Omental fat pad (tissue), 4 donors: Measurements from ENCODE around the gene ATG10. TPM values are rescaled to one million over a fixed set of nuclear protein-coding genes. Genes with fewer than 3 reads are reported as not detected.

ENCODE experiments used
- ATAC-seq: fragments of 150-250 bp; one replicate; pipeline ENCODE4 v1.9.1; 2016; ENCODE audit warnings: mild to moderate bottlenecking, moderate library complexity; ENCODE audit not compliant: low FRiP score
- DNase-seq: peaks from one replicate; pipeline ENCODE4 v3.0.0-alpha.2; 2019; ENCODE audit warnings: low spot score
- total RNA-seq, 4 donors: library from RNA; depleted of rRNA; stranded (reverse); fragments of >200 nt; gene quantifications; one replicate each; pipeline ENCODE4 v1.1.0, GENCODE V29; 2016
- TF ChIP-seq, protein P1 (sequence below), 3 donors: fragments of 450-650 bp; IDR thresholded peaks; one replicate each; pipeline ENCODE4 v1.5.1; 2016 to 2017; ENCODE audit warnings: antibody characterized with exemption in 3 of 3, mild to moderate bottlenecking in 3 of 3, moderate library complexity in 2 of 3

The ATG10 gene
- total RNA-seq, 4 donors from 2014 or later: 2.4 to 18.4 (median 5.2) TPM

GRCh38 chr5:82208371-82208770 is 236.5 kb downstream of the ATG10 start:
- TF ChIP-seq, protein P1, sequence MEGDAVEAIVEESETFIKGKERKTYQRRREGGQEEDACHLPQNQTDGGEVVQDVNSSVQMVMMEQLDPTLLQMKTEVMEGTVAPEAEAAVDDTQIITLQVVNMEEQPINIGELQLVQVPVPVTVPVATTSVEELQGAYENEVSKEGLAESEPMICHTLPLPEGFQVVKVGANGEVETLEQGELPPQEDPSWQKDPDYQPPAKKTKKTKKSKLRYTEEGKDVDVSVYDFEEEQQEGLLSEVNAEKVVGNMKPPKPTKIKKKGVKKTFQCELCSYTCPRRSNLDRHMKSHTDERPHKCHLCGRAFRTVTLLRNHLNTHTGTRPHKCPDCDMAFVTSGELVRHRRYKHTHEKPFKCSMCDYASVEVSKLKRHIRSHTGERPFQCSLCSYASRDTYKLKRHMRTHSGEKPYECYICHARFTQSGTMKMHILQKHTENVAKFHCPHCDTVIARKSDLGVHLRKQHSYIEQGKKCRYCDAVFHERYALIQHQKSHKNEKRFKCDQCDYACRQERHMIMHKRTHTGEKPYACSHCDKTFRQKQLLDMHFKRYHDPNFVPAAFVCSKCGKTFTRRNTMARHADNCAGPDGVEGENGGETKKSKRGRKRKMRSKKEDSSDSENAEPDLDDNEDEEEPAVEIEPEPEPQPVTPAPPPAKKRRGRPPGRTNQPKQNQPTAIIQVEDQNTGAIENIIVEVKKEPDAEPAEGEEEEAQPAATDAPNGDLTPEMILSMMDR (IDR thresholded peaks at IDR 0.05): no peak
- DNase-seq (no peak), ATAC-seq (no peak)

GRCh38 chr5:82211855-82212572 is 240.2 kb downstream of the ATG10 start:
- TF ChIP-seq, protein P1 (IDR thresholded peaks at IDR 0.05): no peak
- ATAC-seq: no peak
- no peak for DNase-seq

- no peak for ATAC-seq
- DNase-seq: no peak
- TF ChIP-seq, protein P1 (IDR thresholded peaks at IDR 0.05): no peak
Observed at GRCh38 chr5:82217917-82218316, 246.1 kb downstream of the ATG10 start.

- ATAC-seq: no peak
- TF ChIP-seq, protein P1 (IDR thresholded peaks at IDR 0.05): no peak
Observed at GRCh38 chr5:82218374-82219156, 246.7 kb downstream of the ATG10 start.

DNA sequence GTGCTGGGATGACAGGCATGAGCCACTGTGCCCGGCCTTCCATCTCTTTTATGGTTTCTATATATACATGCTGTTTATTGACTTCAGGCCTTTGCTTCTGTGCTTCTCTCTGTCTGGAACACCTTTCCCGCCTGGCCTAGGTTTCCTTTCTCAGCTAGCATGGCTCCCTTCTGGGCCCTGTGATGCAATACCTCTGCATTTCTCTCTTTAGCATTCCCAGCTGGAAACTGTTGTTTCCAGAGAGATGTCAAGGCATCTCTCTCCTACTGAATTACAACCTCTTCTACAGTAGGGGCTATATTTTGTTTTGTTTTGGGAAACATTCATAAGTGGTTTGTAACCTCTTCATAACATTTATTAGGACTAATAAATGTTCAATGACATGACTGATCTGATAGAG is 249.2 kb downstream of the ATG10 start:
- ATAC-seq: no peak
- no peak for DNase-seq
- TF ChIP-seq, protein P1 (IDR thresholded peaks at IDR 0.05): no peak

More at GRCh38 chr5:82218374-82219156, 246.7 kb downstream of the ATG10 start:
- DNase-seq: no peak

- DNase-seq (no peak), ATAC-seq (no peak)
- TF ChIP-seq, protein P1 (IDR thresholded peaks at IDR 0.05): no peak
Observed at GRCh38 chr5:82222597-82223574, 251.1 kb downstream of the ATG10 start.
